ENCODE measurements around the gene WNT5A. TPM values are rescaled to one million over a fixed set of nuclear protein-coding genes. Genes with fewer than 3 reads are reported as not detected.

WNT5A gene
- total and polyA plus RNA-seq, 2 donors (not counting 3 experiments of a cell fraction or from before 2014, with no cell fraction given), result 0.08 to 0.33 TPM

DNA sequence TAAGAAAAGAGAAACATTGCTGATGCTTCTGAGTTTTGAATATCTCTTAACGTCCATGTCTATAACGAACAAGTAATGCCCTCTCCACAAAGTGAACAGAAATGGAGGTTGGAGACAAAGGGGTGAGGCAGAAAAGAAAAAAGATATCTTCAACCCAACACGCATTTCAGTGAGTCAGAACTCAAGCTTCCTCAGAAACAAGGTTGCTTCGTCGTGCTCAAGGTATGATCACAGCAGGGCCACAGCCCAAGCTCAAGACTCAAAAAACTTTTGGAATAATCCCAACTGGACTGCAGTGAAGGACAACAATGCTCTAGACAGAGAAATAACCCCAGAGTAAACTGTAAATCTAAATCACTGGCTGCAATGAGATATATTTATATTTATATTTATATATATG lies 18.9 kb downstream of the WNT5A start:
- TF ChIP-seq JUN (IDR thresholded peaks at IDR 0.05; ENCODE audit: borderline replicate concordance, insufficient read depth, insufficient read length, low read depth) (no peak), EZH2 (IDR thresholded peaks at IDR 0.05; ENCODE audit: borderline replicate concordance, low read depth, low read length, severe bottlenecking) (no peak), GATA2 (IDR thresholded peaks at IDR 0.05; ENCODE audit: insufficient read depth, insufficient read length, low read depth, low read length) (no peak), POLR2A (IDR thresholded peaks at IDR 0.05; ENCODE audit: low read depth, low read length) (no peak), MYC (IDR thresholded peaks at IDR 0.05; ENCODE audit: low read depth, low read length) (no peak), FOS (IDR thresholded peaks at IDR 0.05; ENCODE audit: borderline replicate concordance, insufficient read depth, low read length) (no peak), POLR2AphosphoS5 (IDR thresholded peaks at IDR 0.05; ENCODE audit: insufficient read depth, low read depth, low read length) (no peak)
- TF ChIP-seq, protein P1, sequence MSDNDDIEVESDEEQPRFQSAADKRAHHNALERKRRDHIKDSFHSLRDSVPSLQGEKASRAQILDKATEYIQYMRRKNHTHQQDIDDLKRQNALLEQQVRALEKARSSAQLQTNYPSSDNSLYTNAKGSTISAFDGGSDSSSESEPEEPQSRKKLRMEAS (IDR thresholded peaks at IDR 0.05; ENCODE audit: insufficient read depth, insufficient read length), result no peak
- TF ChIP-seq, protein P2, sequence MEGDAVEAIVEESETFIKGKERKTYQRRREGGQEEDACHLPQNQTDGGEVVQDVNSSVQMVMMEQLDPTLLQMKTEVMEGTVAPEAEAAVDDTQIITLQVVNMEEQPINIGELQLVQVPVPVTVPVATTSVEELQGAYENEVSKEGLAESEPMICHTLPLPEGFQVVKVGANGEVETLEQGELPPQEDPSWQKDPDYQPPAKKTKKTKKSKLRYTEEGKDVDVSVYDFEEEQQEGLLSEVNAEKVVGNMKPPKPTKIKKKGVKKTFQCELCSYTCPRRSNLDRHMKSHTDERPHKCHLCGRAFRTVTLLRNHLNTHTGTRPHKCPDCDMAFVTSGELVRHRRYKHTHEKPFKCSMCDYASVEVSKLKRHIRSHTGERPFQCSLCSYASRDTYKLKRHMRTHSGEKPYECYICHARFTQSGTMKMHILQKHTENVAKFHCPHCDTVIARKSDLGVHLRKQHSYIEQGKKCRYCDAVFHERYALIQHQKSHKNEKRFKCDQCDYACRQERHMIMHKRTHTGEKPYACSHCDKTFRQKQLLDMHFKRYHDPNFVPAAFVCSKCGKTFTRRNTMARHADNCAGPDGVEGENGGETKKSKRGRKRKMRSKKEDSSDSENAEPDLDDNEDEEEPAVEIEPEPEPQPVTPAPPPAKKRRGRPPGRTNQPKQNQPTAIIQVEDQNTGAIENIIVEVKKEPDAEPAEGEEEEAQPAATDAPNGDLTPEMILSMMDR (IDR thresholded peaks at IDR 0.05; ENCODE audit: extremely low read depth in 1 of 2, insufficient read depth in 1 of 2, low read depth in 1 of 2, low read length in 2 of 2), result no peak
- Histone ChIP-seq H3K9me1 (replicated peaks; ENCODE audit: control insufficient read depth, extremely low read depth, insufficient read depth, low read length) (no peaks in the 10 kb centered on the region), H3K4me1 (ENCODE audit: control insufficient read depth, extremely low read depth, insufficient read depth, low read length) (no peaks in the 10 kb centered on the region), H3K4me2 (ENCODE audit: insufficient read depth, low read length) (no peak overlapping the region), H3K4me3 (replicated peaks in 1 of 3; ENCODE audit: insufficient read depth in 1 of 3, low read depth in 1 of 3, low read length in 3 of 3) (no peak overlapping the region), H3K9me3 (replicated peaks; ENCODE audit: control insufficient read depth, insufficient read depth, low read length) (no peaks in the 10 kb centered on the region), H3K27ac (ENCODE audit: insufficient read depth, low read depth, low read length) (no peak overlapping the region), H3K79me2 (ENCODE audit: control insufficient read depth, insufficient read depth, low read length) (no peaks in the 10 kb centered on the region), H2AFZ (ENCODE audit: low read depth, low read length) (no peak overlapping the region), H3K9ac (replicated peaks; ENCODE audit: extremely low read depth, insufficient read depth, low read length) (no peak overlapping the region), H3K27me3 (ENCODE audit: control insufficient read depth in 2 of 2, insufficient read depth in 2 of 2, low read length in 2 of 2) (no peaks in the 10 kb centered on the region), H4K20me1 (replicated peaks; ENCODE audit: control insufficient read depth, extremely low read depth, insufficient read depth, low read length) (no peaks in the 10 kb centered on the region), H3K36me3 (ENCODE audit: control insufficient read depth in 2 of 2, extremely low read depth in 1 of 2, insufficient read depth in 2 of 2, low read length in 2 of 2) (no peaks in the 10 kb centered on the region)
- BruUV-seq (replicated peaks), result no TSS peak
- ChIA-PET CTCF (no interaction called here), POLR2A (no interaction called here)
- no peak for DNase-seq (ENCODE audit: low read depth, low spot score)
- dilution Hi-C loops (cut with MboI; ENCODE audit: extremely low pct_ligation_motif_present, low sequenced_read_pairs) (no loop called here), intact Hi-C loops (cut with micrococcal nuclease) (no loop called here)
- FAIRE-seq, result no peak

Measured in endothelial cell of umbilical vein (primary cell).